ENCODE results near the gene DHRS12.

DNA sequence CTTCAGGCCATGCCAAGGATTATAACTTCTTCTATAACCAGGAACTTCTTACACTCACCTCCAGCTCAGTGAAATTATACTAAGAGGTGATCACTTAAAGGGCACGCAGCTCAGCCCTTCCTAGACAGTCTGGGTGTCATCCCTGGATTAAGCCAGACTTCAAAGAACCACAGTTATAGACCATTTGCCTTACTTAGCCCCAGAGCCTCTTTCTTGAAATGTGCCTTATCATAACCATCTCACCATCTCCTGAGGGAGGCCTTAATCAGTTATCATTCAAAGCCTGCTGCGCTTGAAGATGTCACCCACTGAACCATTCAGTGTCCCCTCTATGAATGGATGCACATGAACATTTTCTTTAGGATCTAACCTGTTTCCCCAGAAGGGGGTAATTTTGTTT, 10.1 kb upstream of the DHRS12 start:
- TF ChIP-seq CTCF (IDR thresholded peaks at IDR 0.05) = no peak
- TF ChIP-seq POLR2A (IDR thresholded peaks at IDR 0.05) = no peak

Measured in adrenal gland (tissue), 5 donors.